C4-2B (cell line): ENCODE data around the gene THUMPD2.

Experiments
- ZFX ChIP-seq: fragments of 450-650 bp; IDR thresholded peaks from 2 replicates; pipeline ENCODE4 v1.6.1; 2017
- TF ChIP-seq, protein P1 (sequence below): fragments of 450-650 bp; conservative IDR thresholded peaks from 2 replicates; pipeline ENCODE4 v1.5.1; 2017; ENCODE audit warnings: mild to moderate bottlenecking

DNA sequence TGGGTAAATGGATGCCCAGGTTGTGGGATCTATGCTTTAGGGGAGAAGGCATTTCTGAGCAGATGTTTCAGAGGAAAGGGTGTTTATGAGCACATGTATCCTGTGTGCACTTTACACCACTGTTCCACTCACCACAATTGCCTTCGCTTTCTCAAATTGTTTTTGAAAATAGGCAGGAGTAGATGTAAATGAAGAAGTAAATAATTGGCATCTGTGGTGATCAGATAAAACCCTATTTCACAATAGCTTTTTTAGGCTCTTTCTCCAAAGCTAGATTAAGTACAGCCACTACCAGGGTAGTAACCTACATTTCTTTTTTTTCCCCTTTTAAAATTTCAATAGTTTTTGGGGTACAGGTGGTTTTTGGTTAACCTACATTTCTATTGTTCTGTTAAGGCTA lies 72.7 kb downstream of the THUMPD2 start:
- TF ChIP-seq, protein P1, sequence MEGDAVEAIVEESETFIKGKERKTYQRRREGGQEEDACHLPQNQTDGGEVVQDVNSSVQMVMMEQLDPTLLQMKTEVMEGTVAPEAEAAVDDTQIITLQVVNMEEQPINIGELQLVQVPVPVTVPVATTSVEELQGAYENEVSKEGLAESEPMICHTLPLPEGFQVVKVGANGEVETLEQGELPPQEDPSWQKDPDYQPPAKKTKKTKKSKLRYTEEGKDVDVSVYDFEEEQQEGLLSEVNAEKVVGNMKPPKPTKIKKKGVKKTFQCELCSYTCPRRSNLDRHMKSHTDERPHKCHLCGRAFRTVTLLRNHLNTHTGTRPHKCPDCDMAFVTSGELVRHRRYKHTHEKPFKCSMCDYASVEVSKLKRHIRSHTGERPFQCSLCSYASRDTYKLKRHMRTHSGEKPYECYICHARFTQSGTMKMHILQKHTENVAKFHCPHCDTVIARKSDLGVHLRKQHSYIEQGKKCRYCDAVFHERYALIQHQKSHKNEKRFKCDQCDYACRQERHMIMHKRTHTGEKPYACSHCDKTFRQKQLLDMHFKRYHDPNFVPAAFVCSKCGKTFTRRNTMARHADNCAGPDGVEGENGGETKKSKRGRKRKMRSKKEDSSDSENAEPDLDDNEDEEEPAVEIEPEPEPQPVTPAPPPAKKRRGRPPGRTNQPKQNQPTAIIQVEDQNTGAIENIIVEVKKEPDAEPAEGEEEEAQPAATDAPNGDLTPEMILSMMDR, result no peak
- no peak for TF ChIP-seq ZFX
